Brain microvascular endothelial cell (primary cell): ENCODE measurements around the gene PACSIN3.

Experiments used
- DNase-seq: peaks from one replicate; pipeline ENCODE4 v3.0.0-alpha.2; 2020
- H3K27ac ChIP-seq: fragments of 250-450 bp; sonication (Bioruptor Pico); 2 replicates; pipeline ENCODE4 v1.5.1; 2020; ENCODE audit warnings: mild to moderate bottlenecking, moderate library complexity
- H3K27me3 ChIP-seq: fragments of 250-450 bp; sonication (Bioruptor Pico); replicated peaks from 2 replicates; pipeline ENCODE4 v1.5.1; 2020; ENCODE audit warnings: mild to moderate bottlenecking
- H3K36me3 ChIP-seq: fragments of 250-450 bp; sonication (Bioruptor Pico); replicated peaks from 2 replicates; pipeline ENCODE4 v1.5.1; 2020; ENCODE audit warnings: mild to moderate bottlenecking
- H3K4me3 ChIP-seq: 2 replicates; pipeline ENCODE4 v1.5.1; 2011; ENCODE audit warnings: low read depth, mild to moderate bottlenecking, control low read depth, low read length, moderate library complexity
- CTCF ChIP-seq: IDR thresholded peaks from 2 replicates; pipeline ENCODE4 v1.5.1; 2011; ENCODE audit warnings: low read depth, mild to moderate bottlenecking, moderate library complexity, low read length, control low read depth, inconsistent platforms; ENCODE audit errors: missing control alignments
- in situ Hi-C: cut with HindIII; loops from 2 replicates; pipeline ENCODE4 v1.10.0; 2017; ENCODE audit warnings: low sequenced_read_pairs, low pct_ligation_motif_present

Gene PACSIN3

DNA sequence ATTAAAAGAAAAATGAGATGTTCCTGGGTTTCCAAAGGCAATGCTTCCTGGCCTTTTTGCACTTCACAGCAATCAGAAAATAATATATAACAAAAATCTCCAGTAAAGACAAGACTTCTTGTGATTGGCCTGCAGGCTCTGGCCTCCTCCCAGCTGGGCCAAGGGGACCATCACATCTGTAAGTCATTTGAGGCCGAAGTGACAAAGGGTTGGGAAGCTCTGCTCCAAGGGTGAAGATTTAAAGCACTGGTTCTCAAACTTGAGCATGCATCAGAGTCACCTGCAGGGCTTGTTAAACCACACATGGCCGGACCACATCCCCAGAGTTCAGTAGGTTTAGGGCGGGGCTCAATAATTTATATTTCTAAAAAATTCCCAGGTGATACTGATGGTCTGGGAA is 41.7 kb downstream of the PACSIN3 start:
- Histone ChIP-seq H3K27me3 (no peaks in the 10 kb centered on the region), H3K4me3 (no peak overlapping the region), H3K36me3 (no peaks in the 10 kb centered on the region), H3K27ac (no peak overlapping the region)
- no peak for DNase-seq
- no peak for TF ChIP-seq CTCF
- in situ Hi-C loops, result loop anchor here (25.0 kb wide), 1 partner anchor 232 kb away; the partner anchor contains the start of gene LRP4

DNA sequence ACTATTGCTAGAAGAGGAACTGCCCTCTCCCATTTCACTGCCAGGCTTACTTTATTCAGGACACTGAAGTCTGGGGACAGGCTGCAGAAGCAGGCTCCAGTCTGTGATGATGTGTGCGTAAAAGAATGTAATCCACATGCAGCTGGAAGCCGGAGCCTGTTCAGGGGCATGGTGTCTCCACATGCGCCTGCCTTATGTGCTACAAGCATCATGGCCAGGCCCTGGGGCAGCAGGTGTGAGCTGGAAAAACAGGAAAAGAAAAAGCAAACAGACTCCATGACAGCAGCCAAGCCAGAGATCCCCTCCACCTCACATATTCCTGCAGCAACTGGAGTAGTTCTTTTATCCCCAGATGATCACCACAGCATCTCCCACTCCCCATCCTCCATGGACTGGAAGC is 42.9 kb downstream of the PACSIN3 start:
- Histone ChIP-seq H3K27ac (no peak overlapping the region), H3K4me3 (no peak overlapping the region), H3K36me3 (no peaks in the 10 kb centered on the region), H3K27me3 (no peaks in the 10 kb centered on the region)
- peak; percentile 57 for DNase-seq
- no peak for TF ChIP-seq CTCF
- in situ Hi-C loops, result loop anchor here (25.0 kb wide), 1 partner anchor 231 kb away; the partner anchor contains the start of gene LRP4

GRCh38 chr11:47139878-47140277 is 46.4 kb downstream of the PACSIN3 start:
- TF ChIP-seq CTCF, result no peak
- Histone ChIP-seq H3K27ac (no peak overlapping the region), H3K36me3 (no peaks in the 10 kb centered on the region), H3K4me3 (no peak overlapping the region), H3K27me3 (no peaks in the 10 kb centered on the region)
- in situ Hi-C loops, result loop anchor here (25.0 kb wide), 1 partner anchor 228 kb away; the partner anchor contains the start of gene LRP4
- DNase-seq, result no peak

DNA sequence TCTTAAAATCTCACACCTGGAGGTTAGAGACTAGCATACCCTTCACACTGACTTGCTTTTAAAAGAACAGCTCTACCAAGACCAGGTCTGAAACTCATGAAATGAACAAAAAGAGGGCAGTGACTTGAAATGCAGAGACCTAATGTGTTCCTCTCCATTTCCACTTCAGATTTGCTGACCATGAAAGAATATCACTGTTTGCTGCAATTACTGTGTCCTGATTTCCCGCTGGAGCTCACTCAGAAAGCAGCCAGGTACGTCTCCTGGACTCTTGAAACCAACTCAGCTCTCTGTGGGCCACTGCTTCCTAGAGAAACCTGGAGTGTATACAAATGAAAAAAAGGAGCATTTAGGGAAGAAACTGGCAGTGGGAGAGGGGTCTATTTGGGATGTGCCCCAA is 48.8 kb downstream of the PACSIN3 start:
- Histone ChIP-seq H3K4me3 (no peak overlapping the region), H3K36me3 (no peaks in the 10 kb centered on the region), H3K27ac (no peak overlapping the region), H3K27me3 (no peaks in the 10 kb centered on the region)
- DNase-seq, result no peak
- TF ChIP-seq CTCF, result no peak
- in situ Hi-C loops, result loop anchor here (25.0 kb wide), 1 partner anchor 225 kb away; the partner anchor contains the start of gene LRP4

GRCh38 chr11:47136921-47137320 is 49.3 kb downstream of the PACSIN3 start:
- H3K4me3 ChIP-seq, result no peak overlapping the region
- H3K27me3 ChIP-seq, result no peaks in the 10 kb centered on the region
- in situ Hi-C loops, result loop anchor here (25.0 kb wide), 1 partner anchor 225 kb away; the partner anchor contains the start of gene LRP4
- TF ChIP-seq CTCF, result no peak
- H3K27ac ChIP-seq, result no peak overlapping the region
- no peak for DNase-seq
- H3K36me3 ChIP-seq, result no peaks in the 10 kb centered on the region

- Histone ChIP-seq H3K36me3 (no peaks in the 10 kb centered on the region), H3K27me3 (no peaks in the 10 kb centered on the region), H3K27ac (no peak overlapping the region), H3K4me3 (no peak overlapping the region)
- no peak for TF ChIP-seq CTCF
- in situ Hi-C loops, result loop anchor here (25.0 kb wide), 1 partner anchor 224 kb away; the partner anchor contains the start of gene LRP4
- no peak for DNase-seq
Observed at GRCh38 chr11:47136327-47136726, 49.9 kb downstream of the PACSIN3 start.
